ENCODE results near the gene LIN28B.

LIN28B gene

DNA sequence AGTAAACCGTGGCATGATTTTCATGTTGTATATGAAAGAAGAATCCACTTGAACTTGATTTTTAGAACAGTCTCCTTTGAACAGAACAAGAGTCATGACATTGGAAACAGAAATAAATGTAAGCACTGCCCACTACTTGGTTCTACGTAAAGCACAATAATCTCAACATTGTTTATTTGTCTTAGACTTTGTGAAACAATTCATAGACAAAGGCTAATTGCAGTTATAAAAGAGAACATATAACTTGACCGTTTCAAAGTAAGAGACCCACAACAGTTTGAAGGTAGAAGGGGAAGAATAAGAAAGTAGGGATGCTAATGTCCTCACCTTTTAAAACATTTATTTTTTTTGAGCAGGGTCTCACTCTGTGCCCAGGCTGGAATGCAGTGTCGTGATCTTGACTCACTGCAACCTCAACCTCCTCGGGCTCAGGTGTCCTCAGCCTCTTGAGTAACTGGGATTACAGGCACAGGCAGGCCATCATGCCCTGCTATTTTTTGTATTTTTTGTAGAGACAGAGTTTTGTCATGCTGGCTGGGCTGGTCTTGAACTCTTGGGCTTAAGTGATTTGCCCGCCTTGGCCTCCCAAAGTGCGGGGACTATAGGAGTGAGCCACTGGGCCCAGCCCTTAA is 151.8 kb downstream of the LIN28B start:
- in situ Hi-C loops (cut with MboI; ENCODE audit: low sequenced_read_pairs), result no loop called here

- in situ Hi-C loops (cut with MboI; ENCODE audit: low sequenced_read_pairs), result no loop called here
These were observed 153.3 kb downstream of the LIN28B start for GRCh38 chr6:105109955-105110895.

DNA sequence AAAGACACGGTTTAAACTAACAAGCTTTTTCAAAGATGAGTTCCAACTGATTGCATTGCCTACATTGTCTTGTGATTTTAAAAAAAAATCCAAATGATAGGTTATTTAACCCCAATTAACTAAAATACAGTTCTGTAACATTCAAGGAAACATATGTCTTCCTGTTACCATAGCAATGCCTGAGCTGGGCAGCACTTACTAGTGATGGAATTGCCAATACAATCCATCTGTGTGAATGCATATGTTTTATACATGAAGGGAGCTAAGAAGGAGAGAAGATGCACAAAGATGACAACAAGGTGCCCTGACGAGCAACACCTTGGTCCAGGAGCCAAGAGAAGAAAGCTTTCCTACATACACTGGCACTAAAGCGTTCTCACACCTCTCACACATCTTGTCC is 154.2 kb downstream of the LIN28B start:
- in situ Hi-C loops (cut with MboI; ENCODE audit: low sequenced_read_pairs), result no loop called here

DNA sequence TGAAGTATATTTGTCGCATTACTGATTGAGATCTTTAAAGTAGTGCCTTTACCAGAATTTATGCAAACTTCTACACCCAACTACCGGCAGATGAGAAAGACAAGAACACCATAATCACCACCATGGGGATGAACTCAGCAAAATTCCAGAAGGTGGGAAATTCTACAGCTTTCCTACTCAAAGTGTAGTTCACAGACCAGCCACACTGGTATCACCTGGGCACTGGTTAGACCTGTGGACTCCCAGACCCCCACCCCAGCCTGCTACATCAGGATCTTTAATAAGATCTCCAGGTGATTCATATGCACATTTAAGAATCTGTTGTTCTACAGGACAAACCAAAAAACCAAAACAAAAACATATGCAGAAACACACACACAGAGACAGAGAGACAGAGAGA is 155.0 kb downstream of the LIN28B start:
- in situ Hi-C loops (cut with MboI; ENCODE audit: low sequenced_read_pairs), result no loop called here

DNA sequence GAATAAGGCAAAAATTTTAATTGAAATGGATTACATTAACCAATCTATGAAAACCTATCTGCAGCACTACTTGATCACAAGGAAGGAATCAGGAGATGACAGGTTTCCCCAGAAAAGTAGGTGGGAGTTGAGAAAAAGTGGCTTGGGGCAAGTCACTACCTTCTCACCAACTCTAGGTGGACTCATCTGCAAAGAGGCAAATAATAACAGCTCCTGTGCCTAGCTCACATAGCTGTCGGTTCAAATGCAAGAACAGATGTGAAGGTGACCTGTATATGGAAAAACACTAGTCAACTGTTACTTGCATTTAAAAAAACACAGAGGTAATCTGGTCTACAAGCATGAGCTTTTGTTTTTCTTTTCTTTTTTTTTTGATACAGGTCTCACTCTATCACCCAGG is 155.7 kb downstream of the LIN28B start:
- in situ Hi-C loops (cut with MboI; ENCODE audit: low sequenced_read_pairs), result no loop called here

GRCh38 chr6:105113422-105113821 is 156.5 kb downstream of the LIN28B start:
- in situ Hi-C loops (cut with MboI; ENCODE audit: low sequenced_read_pairs), result no loop called here

GRCh38 chr6:105116150-105116549 is 159.2 kb downstream of the LIN28B start:
- in situ Hi-C loops (cut with MboI; ENCODE audit: low sequenced_read_pairs), result no loop called here

DNA sequence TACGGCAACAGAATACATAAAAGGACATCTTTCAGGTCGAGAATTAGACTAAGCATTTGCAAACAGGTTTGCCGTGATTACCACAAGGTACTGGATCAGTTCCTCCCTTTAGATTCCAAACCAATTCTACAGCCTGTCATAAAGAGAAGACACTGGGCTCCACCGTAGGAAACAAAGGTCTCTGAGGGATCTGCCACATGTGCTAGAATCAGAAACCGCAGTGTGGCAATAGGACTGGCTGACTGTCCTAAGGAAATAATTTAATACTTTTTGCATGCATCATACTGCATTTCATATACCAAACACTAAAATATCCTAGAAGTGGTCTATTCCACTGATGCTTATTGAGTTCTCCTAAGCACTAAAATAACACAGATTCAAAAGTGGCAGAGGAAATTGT is 163.7 kb downstream of the LIN28B start:
- in situ Hi-C loops (cut with MboI; ENCODE audit: low sequenced_read_pairs), result no loop called here

GRCh38 chr6:105121981-105122380 is 165.1 kb downstream of the LIN28B start:
- in situ Hi-C loops (cut with MboI; ENCODE audit: low sequenced_read_pairs), result no loop called here

- in situ Hi-C loops (cut with MboI; ENCODE audit: low sequenced_read_pairs), result no loop called here
These were observed 165.8 kb downstream of the LIN28B start for GRCh38 chr6:105122717-105123116.
